Dermis microvascular lymphatic vessel endothelial cell (primary cell): Measurements from ENCODE around the gene NUDT8. TPM values are rescaled to one million over a fixed set of nuclear protein-coding genes. Genes with fewer than 3 reads are reported as not detected.
A peak's percentile ranks its signal among the peaks of the same experiment; 100 is the strongest.
"Not testable (repeated sequence)": the region's sequence is repeated elsewhere in the genome, so short reads cannot be mapped to it uniquely, and the experiment has no call there.

Source experiments
- DNase-seq, 2 donors: peaks; one replicate each; pipeline versions ENCODE4 v3.0.0 to v3.0.0-alpha.2; 2010; ENCODE audit warnings: low read depth in 2 of 2
- total RNA-seq: library from RNA; depleted of rRNA; stranded (reverse); fragments of >200 nt; gene quantifications from 2 replicates; pipeline ENCODE4 v1.2.1, GENCODE V29; 2014

The NUDT8 gene
- total RNA-seq, 1 donor from 2014 or later: 15.5 TPM

GRCh38 chr11:67593565-67593905, 36.2 kb downstream of the NUDT8 start:
- no peak for DNase-seq

GRCh38 chr11:67592880-67593564, 36.7 kb downstream of the NUDT8 start:
- no peak for DNase-seq

- DNase-seq: not testable (repeated sequence)
These were observed 40.8 kb downstream of the NUDT8 start for GRCh38 chr11:67588899-67589415.

- no peak for DNase-seq
These were observed 41.6 kb downstream of the NUDT8 start for GRCh38 chr11:67588136-67588503.

GRCh38 chr11:67586568-67587250, 43.0 kb downstream of the NUDT8 start:
- no peak for DNase-seq

GRCh38 chr11:67585911-67586310, 43.8 kb downstream of the NUDT8 start:
- DNase-seq: no peak

- no peak for DNase-seq
These were observed 44.6 kb downstream of the NUDT8 start for GRCh38 chr11:67584881-67585873.

- DNase-seq: peak in 1 of 2 donors; percentile 46
These were observed 45.4 kb downstream of the NUDT8 start for GRCh38 chr11:67584205-67584880.

- DNase-seq: peak; percentile 66 to 93
These were observed 46.2 kb downstream of the NUDT8 start, which contains the start of gene GSTP1 for GRCh38 chr11:67583247-67584204. GSTP1 (plus strand) TSS chr11:67583812; CDS start chr11:67583844, 32 bp downstream.

GRCh38 chr11:67582011-67582410, 47.7 kb downstream of the NUDT8 start:
- DNase-seq: no peak

- no peak for DNase-seq
These were observed 48.3 kb downstream of the NUDT8 start for GRCh38 chr11:67581469-67581868.

- no peak for DNase-seq
These were observed 51.8 kb downstream of the NUDT8 start for GRCh38 chr11:67577951-67578350.

Other genes with a start within 250 kb of the NUDT8 start
- 3.6 and 5.3 TPM in 2 replicates for gene RAD9A, start 238.0 kb downstream of the NUDT8 start, total RNA-seq
- 234 and 250 TPM in 2 replicates for gene PPP1CA, start 228.1 kb downstream of the NUDT8 start, total RNA-seq
- gene TBC1D10C, start 225.9 kb downstream of the NUDT8 start, total RNA-seq: 0.13 TPM in 2 replicates
- 0.13 and 0.26 TPM in 2 replicates for gene CARNS1, start 214.3 kb downstream of the NUDT8 start, total RNA-seq
- gene RPS6KB2, start 201.4 kb downstream of the NUDT8 start, total RNA-seq: 30.5 and 31.5 TPM in 2 replicates
- gene PTPRCAP, start 192.3 kb downstream of the NUDT8 start, total RNA-seq: 0.51 TPM in 1 of 2 replicates, not detected in the other
- gene CORO1B, start 186.5 kb downstream of the NUDT8 start, total RNA-seq: 117 and 144 TPM in 2 replicates
- not detected in 2 replicates for gene GPR152, start 177.2 kb downstream of the NUDT8 start, total RNA-seq
- gene CABP4, start 174.6 kb downstream of the NUDT8 start, total RNA-seq: 0.89 and 1.5 TPM in 2 replicates
- gene TMEM134, start 160.7 kb downstream of the NUDT8 start, total RNA-seq: 11.9 and 35.1 TPM in 2 replicates
- 79.5 and 104 TPM in 2 replicates for gene AIP, start 146.9 kb downstream of the NUDT8 start, total RNA-seq
- 6.3 and 7.3 TPM in 2 replicates for gene PITPNM1, start 124.6 kb downstream of the NUDT8 start, total RNA-seq
- gene CDK2AP2, start 121.8 kb downstream of the NUDT8 start, total RNA-seq: 15.3 and 18.7 TPM in 2 replicates
- not detected in 2 replicates for gene CABP2, start 106.5 kb downstream of the NUDT8 start, total RNA-seq
- 721 and 972 TPM in 2 replicates for gene GSTP1, start 46.1 kb downstream of the NUDT8 start, total RNA-seq
- gene NDUFV1, start 23.0 kb downstream of the NUDT8 start, total RNA-seq: 161 and 166 TPM in 2 replicates
- gene TBX10, start 9.8 kb upstream of the NUDT8 start, total RNA-seq: not detected in 2 replicates
- gene ACY3, start 20.8 kb upstream of the NUDT8 start, total RNA-seq: not detected in 2 replicates
- not detected in 2 replicates for gene ALDH3B2, start 44.7 kb upstream of the NUDT8 start, total RNA-seq